Suprapubic skin (tissue), 4 donors: ENCODE data around the gene SRRM3. TPM values are rescaled to one million over a fixed set of nuclear protein-coding genes. Genes with fewer than 3 reads are reported as not detected.
"Not testable (repeated sequence)": the region's sequence is repeated elsewhere in the genome, so short reads cannot be mapped to it uniquely, and the experiment has no call there.

Source experiments
- DNase-seq, 2 donors: peaks; one replicate each; pipeline ENCODE4 v3.0.0-alpha.2; 2019; ENCODE audit warnings: low spot score in 2 of 2
- H3K27ac ChIP-seq: fragments of 200-600 bp; sonication (generic); one replicate; pipeline ENCODE4 v1.5.1; 2019
- H3K27me3 ChIP-seq: fragments of 200-600 bp; sonication (generic); one replicate; pipeline ENCODE4 v1.5.1; 2019
- H3K36me3 ChIP-seq: fragments of 200-600 bp; sonication (generic); one replicate; pipeline ENCODE4 v1.5.1; 2019
- H3K4me1 ChIP-seq: fragments of 200-600 bp; sonication (generic); one replicate; pipeline ENCODE4 v1.5.1; 2019
- H3K4me3 ChIP-seq: fragments of 200-600 bp; sonication (generic); one replicate; pipeline ENCODE4 v1.5.1; 2019; ENCODE audit warnings: mild to moderate bottlenecking
- H3K9me3 ChIP-seq: fragments of 200-600 bp; sonication (generic); one replicate; pipeline ENCODE4 v1.5.1; 2019
- CTCF ChIP-seq, 2 donors: fragments of 200-600 bp in 1 of 2; fragments of 450-650 bp in 1 of 2; sonication (generic) in 1 of 2; IDR thresholded peaks; one replicate each; pipeline ENCODE4 v1.5.1; 2016 to 2019; ENCODE audit warnings: antibody characterized with exemption in 2 of 2, mild to moderate bottlenecking in 1 of 2, moderate library complexity in 1 of 2
- EP300 ChIP-seq: sonication (generic); formaldehyde crosslinking; IDR thresholded peaks from one replicate; pipeline ENCODE4 v1.6.1; 2017; ENCODE audit warnings: antibody characterized with exemption
- POLR2A ChIP-seq, 2 donors: fragments of 450-650 bp; IDR thresholded peaks; one replicate each; pipeline ENCODE4 v1.6.1; 2017; ENCODE audit warnings: antibody characterized with exemption in 2 of 2, mild to moderate bottlenecking in 2 of 2, moderate library complexity in 2 of 2
- POLR2AphosphoS5 ChIP-seq, 3 donors: sonication (generic); formaldehyde crosslinking; IDR thresholded peaks; one replicate each; pipeline ENCODE4 v1.6.1; 2017; ENCODE audit warnings: antibody characterized with exemption in 3 of 3
- WGBS: methylation state at CpG from one replicate; pipeline ENCODE4 v1.1.5; 2018; 5-methylcytosine and 5-hydroxymethylcytosine counted together
- total RNA-seq, 4 donors: library from RNA; depleted of rRNA; stranded (reverse); fragments of >200 nt; gene quantifications; one replicate each; pipeline ENCODE4 v1.1.0, GENCODE V29; 2016

SRRM3 gene
- total RNA-seq, 4 donors from 2014 or later: 5.6 to 8.5 (median 7.7) TPM

DNA sequence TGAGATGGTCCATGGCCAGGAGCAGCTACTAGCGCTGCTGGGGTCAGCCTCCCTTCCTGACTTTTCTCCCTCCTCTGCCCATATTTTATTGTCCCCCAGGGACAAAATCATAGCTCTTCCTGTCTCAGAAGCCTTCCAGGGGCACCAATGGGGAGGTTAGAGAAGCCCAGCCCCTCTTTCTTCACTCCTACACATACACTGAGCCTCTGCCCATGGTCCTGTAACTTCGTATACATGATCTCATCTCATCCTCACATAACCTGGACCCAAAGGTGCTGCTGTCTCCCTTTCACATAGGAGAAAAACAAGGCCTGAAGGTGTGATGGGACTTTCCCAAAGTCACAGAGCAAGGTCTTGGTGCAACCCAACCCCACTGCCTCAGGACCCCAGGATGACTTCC is 2.5 kb downstream of the SRRM3 start:
- H3K27me3 ChIP-seq: peaks cover 32% of the 10 kb centered on the region
- WGBS: 52% methylated on average over 2 of the region's 2 CpGs
- DNase-seq: no peak
- H3K27ac ChIP-seq: no peak overlapping the region
- no peaks in the 10 kb centered on the region for H3K36me3 ChIP-seq
- peaks cover 10% of the 10 kb centered on the region for H3K4me1 ChIP-seq
- no peaks in the 10 kb centered on the region for H3K9me3 ChIP-seq
- no peak overlapping the region for H3K4me3 ChIP-seq
- no peak for TF ChIP-seq POLR2A (IDR thresholded peaks at IDR 0.05)
- TF ChIP-seq CTCF (IDR thresholded peaks at IDR 0.05): no peak
- TF ChIP-seq EP300: no peak
- no peak for TF ChIP-seq POLR2AphosphoS5 (IDR thresholded peaks at IDR 0.05)

GRCh38 chr7:76206633-76207032 is 4.9 kb downstream of the SRRM3 start:
- WGBS: 45% methylated on average over 6 of the region's 12 CpGs
- DNase-seq: no peak
- Histone ChIP-seq H3K4me1 (peaks cover 6% of the 10 kb centered on the region), H3K4me3 (no peak overlapping the region), H3K27me3 (peaks cover 36% of the 10 kb centered on the region), H3K27ac (no peak overlapping the region), H3K36me3 (no peaks in the 10 kb centered on the region), H3K9me3 (no peaks in the 10 kb centered on the region)
- TF ChIP-seq EP300 (no peak), POLR2A (IDR thresholded peaks at IDR 0.05) (no peak), POLR2AphosphoS5 (IDR thresholded peaks at IDR 0.05) (no peak), CTCF (IDR thresholded peaks at IDR 0.05) (no peak)

DNA sequence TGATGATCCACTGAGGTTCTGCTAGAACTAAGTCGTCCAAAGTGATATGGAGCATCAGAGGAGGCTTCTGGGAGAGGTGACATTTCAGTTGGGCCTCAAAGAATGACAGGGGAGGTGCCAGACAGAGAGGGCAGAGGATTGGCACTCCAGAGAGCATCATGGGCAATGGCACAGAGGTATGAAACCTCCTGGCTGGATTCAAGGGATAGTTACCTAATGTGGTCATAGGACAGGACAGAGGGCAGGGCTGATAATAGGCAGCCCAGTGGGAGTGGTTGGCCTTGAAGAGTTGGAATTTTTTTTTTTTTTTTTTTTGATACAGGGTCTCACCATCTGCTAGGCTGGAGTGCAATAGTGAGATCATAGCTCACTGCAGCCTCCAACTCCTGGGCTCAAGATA is 7.6 kb downstream of the SRRM3 start:
- peaks cover 26% of the 10 kb centered on the region for H3K27me3 ChIP-seq
- H3K4me3 ChIP-seq: no peak overlapping the region
- no peak for TF ChIP-seq CTCF (IDR thresholded peaks at IDR 0.05)
- no peak for TF ChIP-seq POLR2A (IDR thresholded peaks at IDR 0.05)
- TF ChIP-seq EP300: no peak
- no peak for TF ChIP-seq POLR2AphosphoS5 (IDR thresholded peaks at IDR 0.05)
- no peaks in the 10 kb centered on the region for H3K9me3 ChIP-seq
- H3K27ac ChIP-seq: no peak overlapping the region
- DNase-seq: no peak
- WGBS: 56% methylated on average over 1 of the region's 1 CpG
- no peaks in the 10 kb centered on the region for H3K4me1 ChIP-seq
- no peaks in the 10 kb centered on the region for H3K36me3 ChIP-seq

GRCh38 chr7:76211216-76211615 is 9.5 kb downstream of the SRRM3 start:
- Histone ChIP-seq H3K36me3 (no peaks in the 10 kb centered on the region), H3K4me3 (no peak overlapping the region), H3K27ac (no peak overlapping the region), H3K27me3 (peaks cover 21% of the 10 kb centered on the region), H3K9me3 (no peaks in the 10 kb centered on the region), H3K4me1 (no peaks in the 10 kb centered on the region)
- no peak for TF ChIP-seq CTCF (IDR thresholded peaks at IDR 0.05)
- no peak for TF ChIP-seq POLR2AphosphoS5 (IDR thresholded peaks at IDR 0.05)
- TF ChIP-seq EP300: no peak
- TF ChIP-seq POLR2A (IDR thresholded peaks at IDR 0.05): no peak
- 72% methylated on average over 11 of the region's 11 CpGs for WGBS
- DNase-seq: no peak

DNA sequence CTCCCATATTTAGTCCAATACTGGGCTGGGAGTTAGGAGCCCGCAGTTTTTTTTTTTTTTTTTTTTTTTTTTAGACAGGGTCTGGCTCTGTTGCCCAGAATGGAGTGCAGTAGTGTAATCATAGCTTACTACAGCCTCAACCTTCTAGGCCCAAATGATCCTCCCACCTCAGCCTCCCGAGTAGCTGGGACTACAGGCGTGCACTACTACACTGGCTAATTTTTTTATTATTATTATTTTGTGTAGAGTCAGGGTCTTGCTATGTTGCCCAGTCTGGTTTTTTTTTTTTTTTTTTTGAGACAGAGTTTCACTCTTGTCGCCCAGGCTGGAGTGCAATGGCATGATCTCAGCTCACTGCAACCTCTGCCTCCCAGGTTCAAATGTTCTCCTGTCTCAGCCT is 13.7 kb downstream of the SRRM3 start:
- H3K9me3 ChIP-seq, H3K4me1 ChIP-seq, H3K4me3 ChIP-seq, DNase-seq, H3K36me3 ChIP-seq, H3K27ac ChIP-seq: not testable (repeated sequence)
- H3K27me3 ChIP-seq: peaks cover 43% of the 10 kb centered on the region
- WGBS: 80% methylated on average over 4 of the region's 4 CpGs

DNA sequence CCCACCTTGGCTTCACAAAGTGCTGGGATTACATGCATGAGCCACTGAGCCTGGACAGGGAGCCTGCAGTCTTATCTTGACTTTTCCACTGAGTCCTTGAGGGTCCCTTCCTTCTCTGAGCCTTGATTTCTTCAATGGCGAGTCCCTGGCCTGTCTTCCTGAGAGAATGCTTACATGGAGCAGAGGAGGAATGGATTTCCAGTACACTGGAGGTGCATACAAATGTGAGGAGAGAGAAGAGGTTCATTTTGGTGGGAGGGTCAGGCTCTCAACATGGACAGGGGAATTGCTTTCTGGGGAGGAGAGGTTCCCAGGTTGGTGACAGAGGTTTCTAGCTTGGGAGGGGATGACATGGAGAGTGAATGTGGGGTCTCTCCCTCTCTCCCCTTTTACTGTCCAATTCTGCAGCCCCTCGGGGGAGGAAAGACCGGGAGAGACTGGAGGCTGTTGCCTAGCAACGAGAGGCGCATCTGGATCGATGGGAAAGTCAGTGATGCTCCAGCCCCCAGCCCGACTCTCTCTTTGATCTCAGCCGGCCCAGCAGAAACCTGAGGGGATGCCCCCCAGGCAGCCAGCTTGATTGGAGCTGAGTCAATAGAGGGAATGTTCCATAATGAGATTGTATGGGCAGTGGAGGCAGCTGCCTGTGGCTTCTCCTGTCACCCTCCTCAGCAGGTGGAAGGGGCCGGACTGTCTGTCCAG is 14.8 kb downstream of the SRRM3 start:
- DNase-seq: no peak
- TF ChIP-seq POLR2A (IDR thresholded peaks at IDR 0.05) (no peak), CTCF (IDR thresholded peaks at IDR 0.05) (no peak), EP300 (no peak), POLR2AphosphoS5 (IDR thresholded peaks at IDR 0.05) (no peak)
- Histone ChIP-seq H3K4me3 (no peak overlapping the region), H3K9me3 (no peaks in the 10 kb centered on the region), H3K27ac (no peak overlapping the region), H3K36me3 (no peaks in the 10 kb centered on the region), H3K27me3 (peaks cover 45% of the 10 kb centered on the region), H3K4me1 (no peaks in the 10 kb centered on the region)
- WGBS: 35% methylated on average over 9 of the region's 9 CpGs
